ENCODE results near the gene TUFT1.

The TUFT1 gene

GRCh38 chr1:151619489-151620093 is 79.5 kb downstream of the TUFT1 start:
- DNase-seq = no peak

DNA sequence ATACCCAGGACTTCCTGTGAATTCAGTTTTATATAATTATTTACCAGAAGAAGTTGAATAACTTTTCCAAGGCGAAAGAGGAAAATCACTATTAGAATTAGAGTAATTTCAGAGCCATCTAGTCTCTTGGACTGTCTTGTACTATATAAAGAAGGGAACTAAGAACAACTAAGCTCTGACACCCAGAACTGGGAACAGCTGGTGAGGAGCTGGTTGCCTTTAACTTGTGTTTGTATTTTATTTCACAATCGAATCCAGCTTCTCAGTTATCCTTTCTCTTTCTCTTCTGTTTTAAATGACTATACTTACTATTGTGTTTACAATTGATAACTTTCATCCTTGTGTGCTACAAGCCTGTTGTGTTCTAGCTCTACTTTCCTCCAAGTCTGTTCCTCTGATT is 80.2 kb downstream of the TUFT1 start:
- no peak for DNase-seq

DNA sequence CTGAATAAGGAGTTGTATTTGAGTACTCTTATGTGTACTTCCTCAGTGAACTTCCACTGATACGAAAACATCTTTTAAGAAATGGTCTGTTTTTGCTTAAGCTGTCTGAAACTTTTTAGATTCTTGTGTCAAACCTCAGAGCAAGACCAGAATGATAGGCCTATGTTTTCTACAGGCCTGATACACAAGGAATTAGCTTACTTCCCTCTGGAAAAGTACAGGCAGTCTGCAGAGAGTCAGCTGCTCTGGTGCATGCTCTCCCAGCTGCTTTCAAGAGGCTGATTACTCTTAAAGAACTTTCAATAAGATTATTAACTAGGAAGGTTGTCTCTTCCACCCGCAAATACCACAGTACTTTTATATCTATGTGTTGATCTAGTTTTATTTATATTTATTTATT is 81.2 kb downstream of the TUFT1 start:
- DNase-seq = no peak

DNA sequence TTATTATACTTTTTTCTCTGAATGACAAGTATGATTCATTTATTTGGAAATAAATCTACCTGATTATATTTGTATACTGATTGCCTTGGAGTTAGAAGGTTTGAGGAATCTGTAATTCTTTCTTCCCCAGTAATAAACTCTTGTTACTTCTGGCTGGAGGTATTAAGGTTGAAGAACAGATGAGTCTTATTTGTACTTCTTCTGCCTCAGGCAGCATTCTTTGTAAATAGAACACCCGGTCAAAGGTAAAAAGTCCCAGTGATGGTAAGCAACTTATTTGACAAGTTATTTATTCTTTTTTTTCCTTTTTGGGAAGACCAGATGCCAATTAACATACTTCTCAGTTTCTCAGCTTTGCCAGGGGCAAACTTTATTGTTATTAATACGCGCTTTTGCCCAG is 84.7 kb downstream of the TUFT1 start:
- DNase-seq = no peak

- DNase-seq = no peak
These were observed 86.7 kb downstream of the TUFT1 start for GRCh38 chr1:151626740-151627334.

GRCh38 chr1:151629278-151629677 is 89.2 kb downstream of the TUFT1 start:
- no peak for DNase-seq
